H9 (cell line): ENCODE results near the gene ZNF853. TPM values are rescaled to one million over a fixed set of nuclear protein-coding genes. Genes with fewer than 3 reads are reported as not detected.

Experiments used
- DNase-seq: peaks from one replicate; pipeline ENCODE4 v3.0.0-alpha.2; 2017
- H2AFZ ChIP-seq: one replicate; pipeline ENCODE4 v1.6.1; 2013; ENCODE audit warnings: mild to moderate bottlenecking, low read length, control low read depth, moderate library complexity
- H2AK5ac ChIP-seq: 2 replicates; pipeline ENCODE4 v1.6.1; 2013; ENCODE audit warnings: low read length, control low read depth, mixed read lengths; ENCODE audit not compliant: insufficient read length
- H2BK120ac ChIP-seq: one replicate; pipeline ENCODE4 v1.6.1; 2013; ENCODE audit warnings: low read depth, mild to moderate bottlenecking, low read length, control low read depth, inconsistent platforms; ENCODE audit not compliant: poor library complexity, severe bottlenecking
- H2BK12ac ChIP-seq: 2 replicates; pipeline ENCODE4 v1.6.1; 2013; ENCODE audit warnings: low read length, control low read depth, mixed read lengths, low read depth; ENCODE audit not compliant: insufficient read length
- H2BK15ac ChIP-seq: 2 replicates; pipeline ENCODE4 v1.6.1; 2013; ENCODE audit warnings: low read depth, low read length, control low read depth
- H2BK20ac ChIP-seq: one replicate; pipeline ENCODE4 v1.6.1; 2013; ENCODE audit warnings: low read depth, mild to moderate bottlenecking, low read length, control low read depth, inconsistent platforms; ENCODE audit not compliant: poor library complexity, severe bottlenecking
- H2BK5ac ChIP-seq: 2 replicates; pipeline ENCODE4 v1.6.1; 2013; ENCODE audit warnings: low read length, control low read depth, mixed read lengths; ENCODE audit not compliant: insufficient read length
- H3K14ac ChIP-seq: 2 replicates; pipeline ENCODE4 v1.6.1; 2013; ENCODE audit warnings: low read length, control low read depth; ENCODE audit not compliant: insufficient read depth
- H3K18ac ChIP-seq: 2 replicates; pipeline ENCODE4 v1.6.1; 2013; ENCODE audit warnings: low read depth, mild to moderate bottlenecking, mixed read lengths, low read length, control low read depth; ENCODE audit not compliant: insufficient read length
- H3K23ac ChIP-seq: 2 replicates; pipeline ENCODE4 v1.6.1; 2013; ENCODE audit warnings: low read length, control low read depth, mixed read lengths, low read depth; ENCODE audit not compliant: insufficient read length
- H3K23me2 ChIP-seq: 2 replicates; pipeline ENCODE4 v1.6.1; 2013; ENCODE audit warnings: low read depth, mild to moderate bottlenecking, mixed read lengths, low read length, control low read depth; ENCODE audit not compliant: insufficient read length, poor library complexity, severe bottlenecking
- H3K27ac ChIP-seq: 2 replicates; pipeline ENCODE4 v1.5.1; 2013; ENCODE audit warnings: low read length, control low read depth, mixed read lengths, low read depth; ENCODE audit not compliant: insufficient read length
- H3K27me3 ChIP-seq: 2 replicates; pipeline ENCODE4 v1.6.1; 2013; ENCODE audit warnings: low read length, control low read depth, inconsistent platforms; ENCODE audit not compliant: insufficient read depth
- H3K4ac ChIP-seq: 2 replicates; pipeline ENCODE4 v1.6.1; 2013; ENCODE audit warnings: low read depth, mild to moderate bottlenecking, control low read depth, inconsistent platforms, low read length, moderate library complexity
- H3K4me1 ChIP-seq: 2 replicates; pipeline ENCODE4 v1.6.1; 2013; ENCODE audit warnings: low read length, control low read depth, inconsistent platforms; ENCODE audit not compliant: insufficient read depth
- H3K4me2 ChIP-seq: 2 replicates; pipeline ENCODE4 v1.6.1; 2013; ENCODE audit warnings: low read length, control low read depth, mixed read lengths; ENCODE audit not compliant: insufficient read length, insufficient read depth
- H3K56ac ChIP-seq: 2 replicates; pipeline ENCODE4 v1.6.1; 2013; ENCODE audit warnings: low read depth, mild to moderate bottlenecking, mixed read lengths, low read length, control low read depth; ENCODE audit not compliant: insufficient read length
- H3K79me1 ChIP-seq: 2 replicates; pipeline ENCODE4 v1.6.1; 2013; ENCODE audit warnings: low read depth, mild to moderate bottlenecking, moderate library complexity, low read length, control low read depth, inconsistent platforms; ENCODE audit not compliant: insufficient read depth, poor library complexity, severe bottlenecking
- H3K79me2 ChIP-seq: 2 replicates; pipeline ENCODE4 v1.6.1; 2013; ENCODE audit warnings: low read length, control low read depth, inconsistent platforms; ENCODE audit not compliant: insufficient read depth
- H3K9ac ChIP-seq: 2 replicates; pipeline ENCODE4 v1.6.1; 2013; ENCODE audit warnings: low read length, control low read depth, mixed read lengths; ENCODE audit not compliant: insufficient read length; ENCODE audit errors: extremely low read depth
- H3K9me3 ChIP-seq: one replicate; pipeline ENCODE4 v1.6.1; 2013; ENCODE audit warnings: low read depth, low read length, inconsistent platforms; ENCODE audit not compliant: control insufficient read depth
- H3T11ph ChIP-seq: one replicate; pipeline ENCODE4 v1.6.1; 2013; ENCODE audit warnings: mild to moderate bottlenecking, low read length, control low read depth, inconsistent platforms
- H4K20me1 ChIP-seq: one replicate; pipeline ENCODE4 v1.6.1; 2013; ENCODE audit not compliant: control insufficient read depth, insufficient read length, insufficient read depth
- H4K5ac ChIP-seq: 2 replicates; pipeline ENCODE4 v1.6.1; 2013; ENCODE audit warnings: low read depth, mild to moderate bottlenecking, mixed read lengths, low read length, control low read depth; ENCODE audit not compliant: insufficient read length
- H4K8ac ChIP-seq: replicated peaks from 2 replicates; pipeline ENCODE4 v1.6.1; 2013; ENCODE audit warnings: low read length, control low read depth, mixed read lengths, low read depth; ENCODE audit not compliant: insufficient read length
- H4K91ac ChIP-seq: 2 replicates; pipeline ENCODE4 v1.6.1; 2013; ENCODE audit warnings: low read depth, mild to moderate bottlenecking, moderate library complexity, mixed read lengths, low read length, control low read depth; ENCODE audit not compliant: insufficient read length
- H3K27ac Mint-ChIP-seq, 3 experiments: 2 replicates in 2 of 3; 3 replicates in 1 of 3; pipeline ENCODE4 v1.8.0; 2020 to 2021; ENCODE audit warnings: mixed read lengths in 3 of 3, mild to moderate bottlenecking in 1 of 3, moderate library complexity in 1 of 3
- H3K27me3 Mint-ChIP-seq: 2 replicates; pipeline ENCODE4 v1.8.0; 2021; ENCODE audit warnings: low read depth, mild to moderate bottlenecking, moderate library complexity, mixed read lengths
- H3K36me3 Mint-ChIP-seq, 3 experiments: 2 replicates in 2 of 3; 3 replicates in 1 of 3; pipeline ENCODE4 v1.8.0; 2020 to 2021; ENCODE audit warnings: low read depth in 3 of 3, mixed read lengths in 3 of 3; ENCODE audit not compliant: insufficient read depth in 1 of 3
- H3K4me1 Mint-ChIP-seq, 2 experiments: 2 replicates each; pipeline ENCODE4 v1.8.0; 2020; ENCODE audit warnings: mixed read lengths in 2 of 2
- H3K4me3 Mint-ChIP-seq, 2 experiments: 2 replicates in 1 of 2; 3 replicates in 1 of 2; pipeline ENCODE4 v1.8.0; 2020 to 2021; ENCODE audit warnings: mild to moderate bottlenecking in 2 of 2, mixed read lengths in 2 of 2, moderate library complexity in 1 of 2
- H3K9me3 Mint-ChIP-seq, 2 experiments: 2 replicates in 1 of 2; 3 replicates in 1 of 2; pipeline ENCODE4 v1.8.0; 2020; ENCODE audit warnings: mild to moderate bottlenecking in 2 of 2, mixed read lengths in 2 of 2, moderate library complexity in 1 of 2
- CTCF ChIP-seq: fragments of 200-600 bp; sonication (generic); conservative IDR thresholded peaks from 3 replicates; pipeline ENCODE4 v1.8.0; 2021; ENCODE audit warnings: antibody characterized with exemption, mild to moderate bottlenecking
- WGBS: extraction: QIAGEN DNeasy Blood & Tissue Kit; methylation state at CpG from one replicate; pipeline ENCODE4 v1.1.7; 2013; ENCODE audit warnings: missing lambda C conversion rate, low lambda C conversion rate, mixed read lengths; ENCODE audit not compliant: insufficient read length; ENCODE audit errors: extremely low coverage; 5-methylcytosine and 5-hydroxymethylcytosine counted together
- total RNA-seq: library from RNA; stranded (reverse); gene quantifications from 2 replicates; pipeline ENCODE4 v1.2.1, GENCODE V29; 2021

ZNF853 gene
- total RNA-seq, 1 experiment from 2014 or later = 9.6 TPM

- Histone ChIP-seq H3K9ac (no peak overlapping the region), H2BK15ac (no peak overlapping the region), H2BK5ac (no peak overlapping the region), H3K4ac (no peak overlapping the region), H3K14ac (no peak overlapping the region), H4K91ac (no peak overlapping the region), H3K79me1 (no peaks in the 10 kb centered on the region), H3T11ph (no peak overlapping the region), H3K23me2 (no peaks in the 10 kb centered on the region), H3K4me1 (no peaks in the 10 kb centered on the region), H2BK20ac (no peak overlapping the region), H2BK12ac (no peak overlapping the region), H3K27me3 (no peaks in the 10 kb centered on the region), H3K4me2 (no peak overlapping the region), H3K56ac (no peak overlapping the region), H3K9me3 (no peaks in the 10 kb centered on the region), H4K20me1 (no peaks in the 10 kb centered on the region), H3K27ac (no peak overlapping the region), H3K79me2 (no peaks in the 10 kb centered on the region), H3K18ac (no peak overlapping the region), H2AFZ (no peak overlapping the region), H2AK5ac (no peak overlapping the region), H4K5ac (no peak overlapping the region), H4K8ac (no peak overlapping the region), H3K23ac (no peak overlapping the region), H2BK120ac (no peak overlapping the region)
- Mint-ChIP-seq H3K27me3 (no peaks in the 10 kb centered on the region), H3K4me1 (no peaks in the 10 kb centered on the region), H3K36me3 (peaks cover 9 to 33% (median 20%) of the 10 kb centered on the region in 3 experiments), H3K27ac (no peak overlapping the region; a peak in 1 of 7 replicates), H3K9me3 (peaks cover 0 to 4% of the 10 kb centered on the region in 2 experiments; a peak in 1 of 5 replicates), H3K4me3 (no peak overlapping the region)
- no CpG with 5 or more reads among the region's 14 CpGs for WGBS
- no peak for TF ChIP-seq CTCF
- no peak for DNase-seq
Observed at GRCh38 chr7:6647541-6647940, 32.1 kb downstream of the ZNF853 start.
